Duodenal mucosa (tissue), 2 donors: ENCODE data around the gene BCOR.

Experiments used
- H3K27ac ChIP-seq: one replicate; pipeline ENCODE4 v1.7.0; 2013; ENCODE audit warnings: low read depth, low read length
- H3K27me3 ChIP-seq, 2 donors: one replicate each; pipeline ENCODE4 v1.7.0; 2013; ENCODE audit warnings: low read length in 2 of 2, control low read depth in 1 of 2; ENCODE audit not compliant: insufficient read depth in 2 of 2, control insufficient read depth in 1 of 2
- H3K36me3 ChIP-seq, 2 donors: one replicate each; pipeline ENCODE4 v1.7.0; 2013; ENCODE audit warnings: low read length in 2 of 2, control low read depth in 1 of 2; ENCODE audit not compliant: insufficient read depth in 2 of 2, control insufficient read depth in 1 of 2
- H3K4me1 ChIP-seq, 2 donors: one replicate each; pipeline ENCODE4 v1.7.0; 2013; ENCODE audit warnings: low read length in 2 of 2, control low read depth in 1 of 2; ENCODE audit not compliant: insufficient read depth in 2 of 2, control insufficient read depth in 1 of 2
- H3K4me3 ChIP-seq, 2 donors: one replicate each; pipeline ENCODE4 v1.7.0; 2013; ENCODE audit warnings: low read length in 2 of 2, low read depth in 1 of 2
- H3K9ac ChIP-seq, 2 donors: one replicate each; pipeline ENCODE4 v1.7.0; 2013; ENCODE audit warnings: low read length in 2 of 2, low read depth in 1 of 2
- H3K9me3 ChIP-seq, 2 donors: one replicate each; pipeline ENCODE4 v1.7.0; 2013; ENCODE audit warnings: low read length in 2 of 2, control low read depth in 1 of 2; ENCODE audit not compliant: control insufficient read depth in 1 of 2

The BCOR gene

DNA sequence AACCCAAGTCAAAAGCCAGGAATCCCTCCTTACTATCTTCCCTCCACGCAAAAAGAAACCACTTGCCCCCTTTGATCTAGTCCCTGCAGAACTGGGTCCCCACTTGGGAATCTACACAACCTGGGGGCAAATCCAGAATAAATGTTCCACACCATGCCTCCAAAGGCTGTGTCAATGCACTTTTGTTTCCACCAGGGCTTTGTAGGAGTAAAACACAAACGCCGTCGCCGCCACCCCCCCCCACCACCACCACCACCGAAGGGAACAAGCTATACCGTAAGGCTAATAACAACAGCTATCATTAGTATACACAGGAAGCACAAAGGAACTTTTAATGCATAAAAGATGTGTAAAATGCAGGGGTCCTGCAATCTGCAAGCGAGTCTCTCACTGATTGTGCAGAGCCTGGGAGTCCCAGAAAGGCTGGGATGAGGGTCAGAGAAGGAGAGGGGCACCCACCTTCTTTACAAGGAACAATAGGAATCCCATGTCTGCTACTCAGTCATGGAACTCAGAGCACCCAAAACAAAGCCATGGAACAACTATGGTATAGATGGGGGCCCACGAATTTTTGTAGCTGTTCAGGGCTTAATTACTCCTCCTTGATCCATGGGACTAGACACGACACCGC lies 13.2 kb downstream of the BCOR start:
- Histone ChIP-seq H3K27ac (no peak overlapping the region), H3K36me3 (no peaks in the 10 kb centered on the region), H3K9ac (no peak overlapping the region), H3K27me3 (no peaks in the 10 kb centered on the region), H3K9me3 (no peaks in the 10 kb centered on the region), H3K4me1 (peaks cover 40 to 44% of the 10 kb centered on the region in 2 donors), H3K4me3 (peak overlapping the region in 1 of 2 donors; percentile 49)

- Histone ChIP-seq H3K4me1 (peaks cover 33 to 38% of the 10 kb centered on the region in 2 donors), H3K27ac (no peak overlapping the region)
These were observed 13.8 kb downstream of the BCOR start for GRCh38 chrX:40083979-40084359.

DNA sequence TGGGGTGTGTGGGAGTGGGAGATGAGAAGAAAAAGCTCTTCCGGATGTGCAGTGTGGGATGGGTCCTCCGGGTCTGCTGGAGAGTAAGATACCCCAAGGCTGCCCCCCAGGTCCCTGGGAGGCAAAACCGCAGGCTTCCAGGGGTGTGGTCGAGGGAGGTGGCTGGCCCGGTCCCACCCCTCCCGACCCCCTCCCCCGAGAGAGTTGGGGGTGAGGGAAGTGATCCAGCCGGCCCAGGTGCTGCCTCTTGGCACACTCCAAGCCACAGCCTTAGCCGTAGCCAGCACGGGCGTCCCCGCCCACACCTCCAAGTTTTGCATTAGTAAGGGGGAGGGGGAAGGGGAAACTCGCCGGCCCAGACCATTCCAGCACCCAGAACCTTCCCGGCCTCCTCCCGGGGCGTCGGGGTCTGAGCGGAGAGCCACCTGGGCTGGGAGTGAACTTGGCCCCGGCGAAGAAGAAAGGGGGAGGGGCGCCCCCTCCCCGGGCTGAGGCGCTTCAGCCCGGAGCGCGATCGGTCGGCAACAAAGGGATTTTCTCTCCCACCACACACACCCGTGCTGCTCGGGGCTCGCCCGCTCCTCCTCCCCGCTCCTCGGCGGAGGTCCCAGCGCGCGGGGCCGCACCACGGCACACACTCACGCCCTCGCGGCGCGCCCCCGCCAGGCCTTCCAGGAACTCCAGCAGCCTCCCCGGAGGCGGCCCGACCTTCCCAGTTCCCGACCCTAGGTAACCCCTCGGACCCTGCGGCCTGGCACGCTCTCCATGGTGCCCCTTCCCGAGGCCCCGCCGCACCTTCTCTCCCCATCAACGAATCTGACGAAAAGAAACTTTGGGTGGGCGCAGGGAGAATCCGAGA lies 14.4 kb downstream of the BCOR start:
- H3K4me3 ChIP-seq, result peak overlapping the region; percentile 29 to 50
- no peaks in the 10 kb centered on the region for H3K36me3 ChIP-seq
- H3K9me3 ChIP-seq, result no peaks in the 10 kb centered on the region
- H3K27ac ChIP-seq, result no peak overlapping the region
- H3K4me1 ChIP-seq, result peaks cover 27 to 34% of the 10 kb centered on the region in 2 donors
- no peak overlapping the region for H3K9ac ChIP-seq
- H3K27me3 ChIP-seq, result no peaks in the 10 kb centered on the region

More at GRCh38 chrX:40083979-40084359, 13.8 kb downstream of the BCOR start:
- Histone ChIP-seq H3K9me3 (no peaks in the 10 kb centered on the region), H3K9ac (no peak overlapping the region), H3K36me3 (no peaks in the 10 kb centered on the region), H3K4me3 (peak overlapping the region; percentile 29 to 50), H3K27me3 (no peaks in the 10 kb centered on the region)

GRCh38 chrX:40082447-40083119 lies 15.2 kb downstream of the BCOR start:
- H3K27me3 ChIP-seq, result no peaks in the 10 kb centered on the region
- H3K4me3 ChIP-seq, result peak overlapping the region in 1 of 2 donors; percentile 22
- H3K9ac ChIP-seq, result no peak overlapping the region
- no peak overlapping the region for H3K27ac ChIP-seq
- H3K9me3 ChIP-seq, result no peaks in the 10 kb centered on the region
- H3K4me1 ChIP-seq, result peaks cover 22 to 26% of the 10 kb centered on the region in 2 donors
- no peaks in the 10 kb centered on the region for H3K36me3 ChIP-seq

DNA sequence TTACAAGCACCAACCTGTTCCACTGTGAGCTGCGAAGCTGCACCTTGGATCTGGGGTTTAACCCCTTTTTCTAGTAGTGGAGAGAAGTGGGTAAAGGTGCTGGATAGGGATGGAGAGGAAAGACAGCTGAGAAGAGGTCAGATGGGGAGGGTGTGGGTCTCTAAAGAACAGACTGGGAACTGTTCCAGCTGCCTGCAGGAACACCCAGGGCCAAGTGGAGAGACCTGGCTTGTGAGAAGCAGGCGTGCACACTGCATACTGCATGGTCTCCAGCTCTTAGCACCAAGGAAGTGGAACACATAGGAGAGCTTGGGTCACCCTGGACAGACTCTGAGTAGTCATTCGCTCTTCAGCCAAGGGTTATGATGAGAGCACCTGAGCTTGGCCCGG lies 16.1 kb downstream of the BCOR start:
- peaks cover 22 to 24% of the 10 kb centered on the region in 2 donors for H3K4me1 ChIP-seq
- no peak overlapping the region for H3K4me3 ChIP-seq
- H3K36me3 ChIP-seq, result peaks cover 0 to 3% of the 10 kb centered on the region in 2 donors
- no peak overlapping the region for H3K27ac ChIP-seq
- no peaks in the 10 kb centered on the region for H3K27me3 ChIP-seq
- no peaks in the 10 kb centered on the region for H3K9me3 ChIP-seq
- H3K9ac ChIP-seq, result no peak overlapping the region

GRCh38 chrX:40080894-40081678 lies 16.7 kb downstream of the BCOR start:
- H3K9ac ChIP-seq, result no peak overlapping the region
- no peak overlapping the region for H3K4me3 ChIP-seq
- peaks cover 3 to 5% of the 10 kb centered on the region in 2 donors for H3K36me3 ChIP-seq
- H3K9me3 ChIP-seq, result no peaks in the 10 kb centered on the region
- peaks cover 20 to 22% of the 10 kb centered on the region in 2 donors for H3K4me1 ChIP-seq
- H3K27ac ChIP-seq, result no peak overlapping the region
- no peaks in the 10 kb centered on the region for H3K27me3 ChIP-seq

DNA sequence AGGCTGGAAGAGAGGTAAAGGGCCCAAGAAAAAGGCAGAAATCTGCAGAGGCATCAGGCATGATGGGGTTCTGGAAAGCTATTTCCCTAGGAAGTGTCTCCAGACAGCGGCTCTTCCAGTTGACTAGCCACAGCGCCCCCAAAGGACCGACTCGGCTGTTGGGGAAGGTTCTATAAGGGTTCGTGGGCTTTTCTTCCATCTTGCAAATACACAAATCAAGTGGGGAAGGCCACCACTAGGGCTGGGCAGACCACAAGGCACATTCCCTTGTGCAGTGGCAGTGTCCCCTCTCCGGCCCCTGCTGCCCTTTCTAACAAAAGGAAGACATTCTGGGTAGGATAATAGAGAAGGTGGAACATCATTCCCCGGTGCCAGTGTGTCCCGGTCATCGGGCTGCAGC lies 18.2 kb downstream of the BCOR start:
- Histone ChIP-seq H3K9me3 (no peaks in the 10 kb centered on the region), H3K27ac (no peak overlapping the region), H3K36me3 (peaks cover 4 to 17% of the 10 kb centered on the region in 2 donors), H3K9ac (no peak overlapping the region), H3K4me3 (no peak overlapping the region), H3K27me3 (no peaks in the 10 kb centered on the region), H3K4me1 (peaks cover 7 to 17% of the 10 kb centered on the region in 2 donors)

- Histone ChIP-seq H3K27me3 (no peaks in the 10 kb centered on the region), H3K27ac (no peak overlapping the region), H3K9me3 (no peaks in the 10 kb centered on the region), H3K36me3 (peaks cover 4 to 26% of the 10 kb centered on the region in 2 donors), H3K9ac (no peak overlapping the region), H3K4me3 (no peak overlapping the region), H3K4me1 (peaks cover 0 to 10% of the 10 kb centered on the region in 2 donors)
These were observed 19.1 kb downstream of the BCOR start for GRCh38 chrX:40078489-40079227.

- peaks cover 4 to 33% of the 10 kb centered on the region in 2 donors for H3K36me3 ChIP-seq
- no peaks in the 10 kb centered on the region for H3K27me3 ChIP-seq
- no peaks in the 10 kb centered on the region for H3K9me3 ChIP-seq
- no peak overlapping the region for H3K4me3 ChIP-seq
- no peak overlapping the region for H3K27ac ChIP-seq
- H3K9ac ChIP-seq, result no peak overlapping the region
- H3K4me1 ChIP-seq, result peaks cover 0 to 10% of the 10 kb centered on the region in 2 donors
These were observed 19.9 kb downstream of the BCOR start for GRCh38 chrX:40077906-40078305.
